Right atrium auricular region (tissue), 2 donors: ENCODE measurements around the gene DNAH11. TPM values are rescaled to one million over a fixed set of nuclear protein-coding genes. Genes with fewer than 3 reads are reported as not detected.

ENCODE experiments used
- DNase-seq: peaks from one replicate; pipeline ENCODE4 v3.0.0-alpha.2; 2019; ENCODE audit warnings: low spot score
- H3K27ac ChIP-seq, 2 donors: fragments of 200-600 bp; sonication (generic); 1 replicate in 1 of 2; 2 replicates in 1 of 2; pipeline ENCODE4 v1.5.1; 2016 to 2019
- H3K27me3 ChIP-seq, 2 donors: fragments of 200-600 bp; sonication (generic); one replicate each; pipeline versions ENCODE4 v1.5.1 to v1.6.0; 2017 to 2019
- H3K36me3 ChIP-seq: fragments of 200-600 bp; sonication (generic); one replicate; pipeline ENCODE4 v1.5.1; 2016
- H3K4me1 ChIP-seq, 2 donors: fragments of 200-600 bp; sonication (generic); one replicate each; pipeline versions ENCODE4 v1.5.1 to v1.6.0; 2017 to 2019
- H3K4me3 ChIP-seq, 2 donors: fragments of 200-600 bp; sonication (generic); 1 replicate in 1 of 2; 2 replicates in 1 of 2; pipeline ENCODE4 v1.5.1; 2017 to 2019; ENCODE audit warnings: mild to moderate bottlenecking in 1 of 2, moderate library complexity in 1 of 2
- H3K9me3 ChIP-seq, 2 donors: fragments of 200-600 bp; sonication (generic); one replicate each; pipeline ENCODE4 v1.5.1; 2019
- total RNA-seq, 2 donors: library from RNA; depleted of rRNA; stranded (reverse); fragments of >200 nt; gene quantifications; one replicate each; pipeline ENCODE4 v1.1.0, GENCODE V29; 2016
- TF ChIP-seq, protein P1 (sequence below), 2 donors: fragments of 200-600 bp; sonication (generic); IDR thresholded peaks; one replicate each; pipeline ENCODE4 v1.5.1; 2019; ENCODE audit warnings: antibody characterized with exemption in 2 of 2

DNAH11 gene
- total RNA-seq, 2 donors from 2014 or later, result 2.8 to 3.5 TPM

DNA sequence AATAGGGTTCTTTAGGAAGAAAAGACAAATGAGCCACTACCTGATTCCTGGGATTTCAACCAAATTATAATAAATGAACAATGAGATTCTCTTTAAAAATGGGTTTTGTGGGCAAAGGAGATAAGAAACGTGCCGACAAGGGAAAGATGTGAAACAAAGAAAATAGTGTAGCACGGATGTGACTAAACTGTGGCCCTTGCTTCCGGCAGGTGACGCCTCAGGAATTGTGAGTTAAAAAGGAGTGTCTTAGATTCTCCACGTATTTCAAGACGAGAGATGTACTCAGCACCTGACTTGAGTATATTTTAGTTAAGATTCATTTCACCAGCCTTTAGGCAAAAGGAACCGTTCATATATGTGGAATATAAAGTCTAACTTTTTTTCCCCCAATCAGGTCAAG lies 75.9 kb downstream of the DNAH11 start:
- no peaks in the 10 kb centered on the region for H3K27me3 ChIP-seq
- H3K27ac ChIP-seq, result peak overlapping the region in 1 of 2 donors; percentile 81
- DNase-seq, result no peak
- peaks cover 0 to 23% of the 10 kb centered on the region in 2 donors for H3K4me1 ChIP-seq
- no peaks in the 10 kb centered on the region for H3K36me3 ChIP-seq
- H3K4me3 ChIP-seq, result no peak overlapping the region
- TF ChIP-seq, protein P1, sequence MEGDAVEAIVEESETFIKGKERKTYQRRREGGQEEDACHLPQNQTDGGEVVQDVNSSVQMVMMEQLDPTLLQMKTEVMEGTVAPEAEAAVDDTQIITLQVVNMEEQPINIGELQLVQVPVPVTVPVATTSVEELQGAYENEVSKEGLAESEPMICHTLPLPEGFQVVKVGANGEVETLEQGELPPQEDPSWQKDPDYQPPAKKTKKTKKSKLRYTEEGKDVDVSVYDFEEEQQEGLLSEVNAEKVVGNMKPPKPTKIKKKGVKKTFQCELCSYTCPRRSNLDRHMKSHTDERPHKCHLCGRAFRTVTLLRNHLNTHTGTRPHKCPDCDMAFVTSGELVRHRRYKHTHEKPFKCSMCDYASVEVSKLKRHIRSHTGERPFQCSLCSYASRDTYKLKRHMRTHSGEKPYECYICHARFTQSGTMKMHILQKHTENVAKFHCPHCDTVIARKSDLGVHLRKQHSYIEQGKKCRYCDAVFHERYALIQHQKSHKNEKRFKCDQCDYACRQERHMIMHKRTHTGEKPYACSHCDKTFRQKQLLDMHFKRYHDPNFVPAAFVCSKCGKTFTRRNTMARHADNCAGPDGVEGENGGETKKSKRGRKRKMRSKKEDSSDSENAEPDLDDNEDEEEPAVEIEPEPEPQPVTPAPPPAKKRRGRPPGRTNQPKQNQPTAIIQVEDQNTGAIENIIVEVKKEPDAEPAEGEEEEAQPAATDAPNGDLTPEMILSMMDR (IDR thresholded peaks at IDR 0.05), result no peak
- no peaks in the 10 kb centered on the region for H3K9me3 ChIP-seq

DNA sequence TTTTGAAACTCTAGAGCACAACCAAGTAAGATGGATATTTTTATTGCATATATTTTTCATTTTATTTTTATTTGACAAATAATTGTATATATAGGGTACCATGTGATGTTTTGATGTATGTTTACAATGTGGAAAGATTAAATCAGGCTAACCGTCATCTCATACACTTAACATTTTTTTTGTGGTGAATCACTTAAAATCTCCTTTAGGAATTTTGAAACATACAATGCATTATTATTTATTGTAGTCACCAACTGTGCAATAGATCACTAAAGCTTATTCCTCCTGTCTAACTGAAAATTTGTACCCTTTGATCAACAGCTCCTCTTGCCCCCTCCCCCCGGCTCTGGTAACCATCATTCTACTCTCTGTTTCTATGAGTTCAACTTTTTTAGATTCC lies 77.2 kb downstream of the DNAH11 start:
- Histone ChIP-seq H3K4me3 (no peak overlapping the region), H3K4me1 (peaks cover 0 to 23% of the 10 kb centered on the region in 2 donors), H3K27me3 (no peaks in the 10 kb centered on the region), H3K36me3 (no peaks in the 10 kb centered on the region), H3K27ac (no peak overlapping the region), H3K9me3 (no peaks in the 10 kb centered on the region)
- DNase-seq, result no peak
- TF ChIP-seq, protein P1 (IDR thresholded peaks at IDR 0.05), result no peak

DNA sequence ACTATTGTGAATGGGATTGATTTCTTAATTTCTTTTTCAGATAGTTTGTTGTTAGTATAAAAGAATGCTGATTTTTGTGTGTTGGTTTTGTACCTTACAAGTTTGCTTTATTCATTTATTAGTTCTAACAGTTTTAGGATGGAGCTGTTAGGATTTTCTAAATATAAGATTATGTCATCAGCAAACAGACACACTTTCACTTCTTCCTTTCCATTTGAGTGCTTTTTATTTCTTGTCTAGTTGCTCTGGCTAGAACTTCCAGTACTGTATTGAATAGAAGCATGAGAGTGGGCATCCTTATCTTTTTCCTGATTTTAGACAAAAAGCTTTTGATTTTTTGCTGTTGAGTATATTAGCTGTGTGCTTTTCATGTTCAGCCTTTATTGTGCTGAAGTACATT lies 81.5 kb downstream of the DNAH11 start:
- no peak for DNase-seq
- no peaks in the 10 kb centered on the region for H3K27me3 ChIP-seq
- H3K36me3 ChIP-seq, result no peaks in the 10 kb centered on the region
- H3K4me3 ChIP-seq, result no peak overlapping the region
- H3K4me1 ChIP-seq, result no peaks in the 10 kb centered on the region
- H3K9me3 ChIP-seq, result no peaks in the 10 kb centered on the region
- TF ChIP-seq, protein P1 (IDR thresholded peaks at IDR 0.05), result no peak
- H3K27ac ChIP-seq, result no peak overlapping the region

DNA sequence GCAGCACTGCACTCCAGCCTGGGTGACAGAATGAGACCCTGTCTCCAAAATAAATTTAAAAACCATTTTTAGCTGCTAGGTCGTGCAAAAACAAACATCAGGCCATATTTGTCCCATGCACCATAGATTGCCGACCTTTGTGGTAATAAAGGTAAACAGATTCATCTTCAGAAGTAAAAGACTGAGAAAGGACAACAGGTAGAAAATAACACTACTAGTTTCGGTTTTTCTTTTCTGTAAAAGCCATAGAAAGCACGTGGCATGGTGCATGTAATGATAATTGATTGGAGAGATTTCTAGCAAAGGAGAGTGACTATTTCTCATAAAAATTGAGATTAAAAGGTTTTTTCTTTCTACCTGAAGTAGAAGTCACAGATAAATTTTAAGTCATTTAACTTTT lies 93.9 kb downstream of the DNAH11 start:
- no peaks in the 10 kb centered on the region for H3K27me3 ChIP-seq
- TF ChIP-seq, protein P1 (IDR thresholded peaks at IDR 0.05), result no peak
- no peaks in the 10 kb centered on the region for H3K4me1 ChIP-seq
- no peaks in the 10 kb centered on the region for H3K36me3 ChIP-seq
- no peaks in the 10 kb centered on the region for H3K9me3 ChIP-seq
- H3K27ac ChIP-seq, result no peak overlapping the region
- DNase-seq, result no peak
- no peak overlapping the region for H3K4me3 ChIP-seq

DNA sequence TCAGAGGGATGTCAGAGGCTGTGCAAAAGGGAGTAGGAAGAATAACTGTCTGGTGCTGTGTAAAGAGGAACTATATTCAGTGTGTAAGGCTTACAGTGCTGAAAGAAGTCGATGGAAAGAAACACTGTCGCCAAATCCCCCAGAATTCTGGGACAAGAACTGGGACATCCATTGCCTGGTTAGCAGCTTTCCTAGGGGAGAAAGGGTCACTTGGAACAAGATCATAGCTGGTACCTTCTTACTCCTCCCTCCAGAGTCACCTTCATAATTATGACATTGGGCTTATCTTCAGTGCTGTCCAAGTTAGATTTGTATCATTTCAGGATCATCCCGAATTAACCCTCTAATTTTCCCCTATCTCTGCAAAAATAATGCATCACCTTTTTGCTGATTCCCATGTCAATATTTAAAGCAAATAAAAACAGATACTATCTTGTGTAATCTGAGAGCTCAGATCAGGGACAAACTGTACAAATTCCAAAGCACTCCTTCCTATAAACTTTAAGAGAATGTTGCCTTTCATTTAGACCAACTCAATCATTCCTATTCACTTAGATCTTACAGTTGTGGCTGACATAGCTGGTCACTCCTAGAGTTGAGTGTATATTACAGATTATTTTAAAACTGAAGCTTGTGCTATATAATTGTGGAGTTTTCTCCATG lies 96.5 kb downstream of the DNAH11 start:
- Histone ChIP-seq H3K4me3 (no peak overlapping the region), H3K36me3 (no peaks in the 10 kb centered on the region), H3K27ac (no peak overlapping the region), H3K9me3 (no peaks in the 10 kb centered on the region), H3K27me3 (no peaks in the 10 kb centered on the region), H3K4me1 (no peaks in the 10 kb centered on the region)
- no peak for DNase-seq
- TF ChIP-seq, protein P1 (IDR thresholded peaks at IDR 0.05), result no peak

DNA sequence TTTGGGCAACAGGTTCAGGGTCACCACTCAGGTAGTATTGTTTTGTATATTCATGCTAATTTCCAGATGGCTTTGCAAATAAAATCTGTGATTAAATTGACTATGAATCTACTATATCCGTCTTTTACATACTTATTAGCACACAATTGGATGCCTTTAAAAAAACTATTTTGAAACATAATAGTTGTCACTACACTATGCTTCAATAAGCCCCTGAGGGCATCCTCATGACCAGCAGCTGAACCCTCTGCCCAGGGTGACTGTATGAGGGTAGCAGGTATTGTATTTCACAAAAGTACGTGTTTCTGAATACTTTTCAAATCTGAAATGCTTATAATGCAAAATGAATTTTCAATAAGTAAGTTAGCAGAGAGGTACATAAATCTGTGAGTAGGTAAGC lies 97.3 kb downstream of the DNAH11 start:
- no peaks in the 10 kb centered on the region for H3K4me1 ChIP-seq
- no peak overlapping the region for H3K27ac ChIP-seq
- H3K36me3 ChIP-seq, result no peaks in the 10 kb centered on the region
- no peak overlapping the region for H3K4me3 ChIP-seq
- TF ChIP-seq, protein P1 (IDR thresholded peaks at IDR 0.05), result no peak
- no peak for DNase-seq
- no peaks in the 10 kb centered on the region for H3K9me3 ChIP-seq
- no peaks in the 10 kb centered on the region for H3K27me3 ChIP-seq
